Psoas muscle (tissue), 8 donors: Measurements from ENCODE around the gene IFNLR1. TPM values are rescaled to one million over a fixed set of nuclear protein-coding genes. Genes with fewer than 3 reads are reported as not detected.

Source experiments
- ATAC-seq, 4 donors: fragments of 200-7000 bp; cut with Tn5 transposase; one replicate each; pipeline ENCODE4 v1.9.1; 2020; ENCODE audit warnings: moderate library complexity in 3 of 4, mild to moderate bottlenecking in 2 of 4
- DNase-seq, 2 donors: peaks; one replicate each; pipeline ENCODE4 v3.0.0-alpha.2; 2020
- H3K27ac ChIP-seq: fragments of 200-600 bp; one replicate; pipeline ENCODE4 v1.8.0; 2022
- H3K27me3 ChIP-seq, 3 donors: fragments of 200-600 bp in 1 of 3; one replicate each; pipeline versions ENCODE4 v1.6.1 to v1.8.0; 2013 to 2022; ENCODE audit warnings: low read length in 2 of 3, mild to moderate bottlenecking in 2 of 3, moderate library complexity in 1 of 3; ENCODE audit not compliant: insufficient read depth in 3 of 3
- H3K36me3 ChIP-seq, 2 donors: fragments of 200-600 bp in 1 of 2; one replicate each; pipeline versions ENCODE4 v1.6.1 to v1.8.0; 2013 to 2022; ENCODE audit warnings: low read depth in 1 of 2, mild to moderate bottlenecking in 1 of 2, moderate library complexity in 1 of 2; ENCODE audit not compliant: insufficient read depth in 1 of 2
- H3K4me1 ChIP-seq: fragments of 200-600 bp; one replicate; pipeline ENCODE4 v1.8.0; 2022
- H3K4me3 ChIP-seq: fragments of 200-600 bp; one replicate; pipeline ENCODE4 v1.8.0; 2022; ENCODE audit warnings: mild to moderate bottlenecking
- H3K9me3 ChIP-seq: fragments of 200-600 bp; one replicate; pipeline ENCODE4 v1.8.0; 2022
- CTCF ChIP-seq: fragments of 200-600 bp; IDR thresholded peaks from one replicate; pipeline ENCODE4 v1.8.0; 2022; ENCODE audit warnings: antibody characterized with exemption
- whole genome bisulfite sequencing, 3 donors: extraction: QIAGEN DNeasy Blood & Tissue Kit; methylation state at CpG; one replicate each; pipeline versions ENCODE4 v1.1.6 to v1.1.7; 2013; 5-methylcytosine and 5-hydroxymethylcytosine counted together
- intact Hi-C, 2 donors: fragments of 100-400 bp; cut with DNase I; formaldehyde crosslinking; loops; one replicate each; pipeline versions ENCODE4 v1.11.0 to v1.14.2; 2022
- polyA plus RNA-seq, 3 donors: library from polyadenylated mRNA; stranded (reverse); fragments of 200-250 nt; gene quantifications; one replicate each; pipeline ENCODE4 v1.2.3, GENCODE V29; 2013
- total RNA-seq, 4 donors: library from RNA; stranded (reverse); fragmentation: NEBNext Ultra II Directional in 2 of 4; extraction: Animal tissue kit (Norgen Biotek cat#: 25700) in 2 of 4; gene quantifications; one replicate each; pipeline versions ENCODE4 v1.2.1 to v1.2.4, GENCODE V29; 2021 to 2023
- donor health status: healthy with polysubstance abuse.
- donor health status: DM: no; HTN: no; CAD: no; lungs with moderate emphysema.
- donor health status: Bipolar disorder and iron deficiency.
- donor health status: healthy.
- donor health status: DM: yes; HTN: yes; CAD: no.
- donor health status: DM: no; HTN: no; CAD: no.
- donor health status: DM: no; HTN: no; CAD: no.
- donor health status: DM: yes; HTN: yes; CAD: no.

IFNLR1 gene
- total and polyA plus RNA-seq, 7 donors, result 0.05 to 3.9 (median 1.9) TPM

- no peaks in the 10 kb centered on the region for H3K27me3 ChIP-seq
- no peaks in the 10 kb centered on the region for H3K36me3 ChIP-seq
- DNase-seq, result no peak
- no peaks in the 10 kb centered on the region for H3K9me3 ChIP-seq
- no peak for TF ChIP-seq CTCF
- H3K4me1 ChIP-seq, result no peaks in the 10 kb centered on the region
- H3K4me3 ChIP-seq, result no peak overlapping the region
- intact Hi-C loops, result no loop called here
- ATAC-seq, result no peak
- H3K27ac ChIP-seq, result no peak overlapping the region
- 83 to 86% (median 84%) methylated on average over 13 to 15 of the region's 15 CpGs for WGBS, 3 donors
These were observed 50.0 kb downstream of the IFNLR1 start for GRCh38 chr1:24136956-24137539.

GRCh38 chr1:24134376-24134775 lies 52.7 kb downstream of the IFNLR1 start:
- ATAC-seq (no peak), DNase-seq (no peak)
- Histone ChIP-seq H3K27ac (no peak overlapping the region), H3K27me3 (no peaks in the 10 kb centered on the region), H3K36me3 (no peaks in the 10 kb centered on the region), H3K4me1 (no peaks in the 10 kb centered on the region), H3K9me3 (no peaks in the 10 kb centered on the region), H3K4me3 (no peak overlapping the region)
- WGBS, 3 donors, result 76 to 88% (median 76%) methylated on average over 3 of the region's 3 CpGs
- intact Hi-C loops, result no loop called here
- TF ChIP-seq CTCF, result no peak

GRCh38 chr1:24133819-24134218 lies 53.3 kb downstream of the IFNLR1 start:
- intact Hi-C loops, result no loop called here
- H3K36me3 ChIP-seq, result no peaks in the 10 kb centered on the region
- no peaks in the 10 kb centered on the region for H3K4me1 ChIP-seq
- DNase-seq (no peak), ATAC-seq (no peak)
- no peak overlapping the region for H3K27ac ChIP-seq
- 92 to 94% (median 93%) methylated on average over 1 of the region's 1 CpG for WGBS, 3 donors
- TF ChIP-seq CTCF, result no peak
- H3K9me3 ChIP-seq, result no peaks in the 10 kb centered on the region
- H3K27me3 ChIP-seq, result no peaks in the 10 kb centered on the region
- no peak overlapping the region for H3K4me3 ChIP-seq

GRCh38 chr1:24130385-24130784 lies 56.7 kb downstream of the IFNLR1 start:
- Histone ChIP-seq H3K27ac (no peak overlapping the region), H3K36me3 (no peaks in the 10 kb centered on the region), H3K27me3 (no peaks in the 10 kb centered on the region), H3K4me3 (no peak overlapping the region), H3K9me3 (no peaks in the 10 kb centered on the region), H3K4me1 (peaks cover 10% of the 10 kb centered on the region)
- TF ChIP-seq CTCF, result no peak
- ATAC-seq (no peak), DNase-seq (no peak)
- WGBS, 3 donors, result 77 to 84% (median 80%) methylated on average over 3 of the region's 3 CpGs
- intact Hi-C loops, result no loop called here

- WGBS, 3 donors, result 82 to 88% (median 82%) methylated on average over 7 of the region's 7 CpGs
- H3K9me3 ChIP-seq, result no peaks in the 10 kb centered on the region
- no peaks in the 10 kb centered on the region for H3K27me3 ChIP-seq
- ATAC-seq (no peak), DNase-seq (no peak)
- no peak for TF ChIP-seq CTCF
- H3K4me3 ChIP-seq, result no peak overlapping the region
- H3K27ac ChIP-seq, result no peak overlapping the region
- H3K36me3 ChIP-seq, result no peaks in the 10 kb centered on the region
- H3K4me1 ChIP-seq, result peaks cover 12% of the 10 kb centered on the region
- intact Hi-C loops, result no loop called here
These were observed 59.2 kb downstream of the IFNLR1 start for GRCh38 chr1:24127801-24128363.
